Transverse colon (tissue), 4 donors: ENCODE results near the gene FRRS1.

ENCODE experiments used
- EP300 ChIP-seq: sonication (generic); formaldehyde crosslinking; IDR thresholded peaks from one replicate; pipeline ENCODE4 v1.6.1; 2017; ENCODE audit warnings: antibody characterized with exemption, low read depth
- POLR2AphosphoS5 ChIP-seq, 3 donors: sonication (generic); formaldehyde crosslinking; IDR thresholded peaks; one replicate each; pipeline ENCODE4 v1.6.1; 2016; ENCODE audit warnings: antibody characterized with exemption in 3 of 3
- TF ChIP-seq, protein P1 (sequence below), 5 experiments: fragments of 200-600 bp in 3 of 5; fragments of 450-650 bp in 2 of 5; sonication (generic) in 3 of 5; IDR thresholded peaks; 1 replicate in 2 of 5; 2 replicates in 3 of 5; pipeline ENCODE4 v1.5.1; 2016 to 2017; ENCODE audit warnings: antibody characterized with exemption in 5 of 5, inconsistent platforms in 3 of 5, mild to moderate bottlenecking in 2 of 5, moderate library complexity in 1 of 5

DNA sequence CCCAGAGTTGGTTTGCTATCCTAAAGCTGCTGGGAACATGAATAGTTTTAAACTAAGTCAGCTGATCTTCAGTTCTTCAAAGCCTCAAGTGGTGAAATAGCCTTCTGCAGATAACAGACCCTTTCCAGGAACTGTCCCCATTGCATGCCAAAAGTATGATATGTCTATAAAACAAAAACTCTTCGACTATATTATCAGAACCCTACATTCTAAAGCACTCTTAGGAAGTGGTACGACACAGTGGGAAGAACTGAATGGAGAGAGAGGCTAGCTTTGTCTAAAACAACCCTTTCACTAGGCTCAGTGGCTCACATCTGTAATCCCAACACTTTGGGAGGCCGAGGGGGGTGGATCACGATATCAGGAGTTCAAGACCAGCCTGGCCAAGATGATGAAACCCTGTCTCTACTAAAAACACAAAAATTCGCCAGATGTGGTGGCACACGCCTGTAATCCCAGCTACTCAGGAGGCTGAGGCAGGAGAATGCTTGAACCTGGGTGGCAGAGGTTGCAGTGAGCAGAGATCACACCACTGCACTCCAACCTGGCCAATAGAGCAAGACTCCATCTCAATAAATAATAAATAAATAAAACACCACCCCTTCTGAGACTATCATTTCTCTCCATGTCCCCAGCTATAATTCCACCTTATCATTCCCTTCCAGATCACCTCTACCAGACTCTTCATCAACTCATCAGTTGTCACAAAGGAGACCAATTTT lies 2.2 kb upstream of the FRRS1 start:
- TF ChIP-seq POLR2AphosphoS5 (IDR thresholded peaks at IDR 0.05) (no peak), EP300 (no peak)
- TF ChIP-seq, protein P1, sequence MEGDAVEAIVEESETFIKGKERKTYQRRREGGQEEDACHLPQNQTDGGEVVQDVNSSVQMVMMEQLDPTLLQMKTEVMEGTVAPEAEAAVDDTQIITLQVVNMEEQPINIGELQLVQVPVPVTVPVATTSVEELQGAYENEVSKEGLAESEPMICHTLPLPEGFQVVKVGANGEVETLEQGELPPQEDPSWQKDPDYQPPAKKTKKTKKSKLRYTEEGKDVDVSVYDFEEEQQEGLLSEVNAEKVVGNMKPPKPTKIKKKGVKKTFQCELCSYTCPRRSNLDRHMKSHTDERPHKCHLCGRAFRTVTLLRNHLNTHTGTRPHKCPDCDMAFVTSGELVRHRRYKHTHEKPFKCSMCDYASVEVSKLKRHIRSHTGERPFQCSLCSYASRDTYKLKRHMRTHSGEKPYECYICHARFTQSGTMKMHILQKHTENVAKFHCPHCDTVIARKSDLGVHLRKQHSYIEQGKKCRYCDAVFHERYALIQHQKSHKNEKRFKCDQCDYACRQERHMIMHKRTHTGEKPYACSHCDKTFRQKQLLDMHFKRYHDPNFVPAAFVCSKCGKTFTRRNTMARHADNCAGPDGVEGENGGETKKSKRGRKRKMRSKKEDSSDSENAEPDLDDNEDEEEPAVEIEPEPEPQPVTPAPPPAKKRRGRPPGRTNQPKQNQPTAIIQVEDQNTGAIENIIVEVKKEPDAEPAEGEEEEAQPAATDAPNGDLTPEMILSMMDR (IDR thresholded peaks at IDR 0.05), result no peak
